AML-193 (cell line): ENCODE measurements around the gene PDE4D.
A peak's percentile ranks its signal among the peaks of the same experiment; 100 is the strongest.

Experiments
- DNase-seq, 2 experiments: peaks; one replicate each; lab custom pipeline; 2025; lab: John Stamatoyannopoulos, UW

The PDE4D gene

GRCh38 chr5:59137846-59138245, 755.7 kb downstream of the PDE4D start:
- DNase-seq, result no peak

GRCh38 chr5:59136549-59136948, 757.0 kb downstream of the PDE4D start:
- DNase-seq, result no peak

GRCh38 chr5:59134471-59135163, 758.9 kb downstream of the PDE4D start:
- no peak for DNase-seq

- no peak for DNase-seq
Measured at GRCh38 chr5:59133764-59134261, 759.7 kb downstream of the PDE4D start.

- no peak for DNase-seq
Measured at GRCh38 chr5:59132131-59132530, 761.4 kb downstream of the PDE4D start.

GRCh38 chr5:59130431-59130830, 763.1 kb downstream of the PDE4D start:
- DNase-seq, result peak; percentile 13 to 28

GRCh38 chr5:59128646-59129290, 764.8 kb downstream of the PDE4D start:
- no peak for DNase-seq

GRCh38 chr5:59126708-59127573, 766.6 kb downstream of the PDE4D start:
- DNase-seq, result no peak

- no peak for DNase-seq
Measured at GRCh38 chr5:59126016-59126707, 767.4 kb downstream of the PDE4D start.

- DNase-seq, result no peak
Measured at GRCh38 chr5:59125011-59125961, 768.2 kb downstream of the PDE4D start.

GRCh38 chr5:59123595-59124561, 769.6 kb downstream of the PDE4D start:
- no peak for DNase-seq

- no peak for DNase-seq
Measured at GRCh38 chr5:59119480-59119879, 774.0 kb downstream of the PDE4D start.

GRCh38 chr5:59117320-59117719, 776.2 kb downstream of the PDE4D start:
- no peak for DNase-seq

- no peak for DNase-seq
Measured at GRCh38 chr5:59116231-59116865, 777.2 kb downstream of the PDE4D start.

GRCh38 chr5:59115345-59115744, 778.2 kb downstream of the PDE4D start:
- DNase-seq, result no peak

GRCh38 chr5:59109383-59109782, 784.1 kb downstream of the PDE4D start:
- no peak for DNase-seq

GRCh38 chr5:59107692-59108091, 785.8 kb downstream of the PDE4D start:
- DNase-seq, result no peak

- no peak for DNase-seq
Measured at GRCh38 chr5:59104400-59105127, 789.0 kb downstream of the PDE4D start.
